Measurements from ENCODE around the gene OR2T12.
"Not testable (repeated sequence)": the region's sequence is repeated elsewhere in the genome, so short reads cannot be mapped to it uniquely, and the experiment has no call there.

Gene OR2T12

GRCh38 chr1:248303324-248303723 lies at the start of gene OR2T12:
Gene OR2T12, minus strand, starts transcription at chr1:248303424. Its CDS starts 7,846 bp downstream, at chr1:248295578.
- DNase-seq (ENCODE audit: low read depth): no peak
- H3K4me3 ChIP-seq (ENCODE audit: low read depth, low read length): no peak within 1 kb of the TSS
- TF ChIP-seq CTCF (IDR thresholded peaks at IDR 0.05; ENCODE audit: low read depth, low read length, missing control alignments): no peak

- no peak for DNase-seq (ENCODE audit: low read depth)
- TF ChIP-seq CTCF (IDR thresholded peaks at IDR 0.05; ENCODE audit: low read depth, low read length, missing control alignments): no peak
These were observed 45.3 kb upstream of the OR2T12 start, which contains the start of gene OR14C36 for GRCh38 chr1:248348475-248348874. Gene OR14C36, plus strand, starts transcription at chr1:248348775. Its CDS starts 0 bp downstream, at chr1:248348775.

GRCh38 chr1:248343451-248343850 lies 40.2 kb upstream of the OR2T12 start:
- no peak for DNase-seq (ENCODE audit: low read depth)
- H3K4me3 ChIP-seq (ENCODE audit: low read depth, low read length): no peak overlapping the region
- TF ChIP-seq CTCF (IDR thresholded peaks at IDR 0.05; ENCODE audit: low read depth, low read length, missing control alignments): no peak

More at GRCh38 chr1:248348475-248348874, 45.3 kb upstream of the OR2T12 start, which contains the start of gene OR14C36:
- H3K4me3 ChIP-seq (ENCODE audit: low read depth, low read length): no peak within 1 kb of the TSS

- no peak within 1 kb of the TSS for H3K4me3 ChIP-seq (ENCODE audit: low read depth, low read length)
- no peak for TF ChIP-seq CTCF (IDR thresholded peaks at IDR 0.05; ENCODE audit: low read depth, low read length, missing control alignments)
- DNase-seq (ENCODE audit: low read depth): no peak
These were observed 21.2 kb upstream of the OR2T12 start, which contains the start of gene OR2M7 for GRCh38 chr1:248324468-248324867. Gene OR2M7, minus strand, starts transcription at chr1:248324568. Its CDS starts 0 bp downstream, at chr1:248324568.

- TF ChIP-seq CTCF (IDR thresholded peaks at IDR 0.05; ENCODE audit: low read depth, low read length, missing control alignments): no peak
- H3K4me3 ChIP-seq (ENCODE audit: low read depth, low read length): no peak overlapping the region
- DNase-seq (ENCODE audit: low read depth): no peak
These were observed 13.6 kb upstream of the OR2T12 start for GRCh38 chr1:248316796-248317195.

DNA sequence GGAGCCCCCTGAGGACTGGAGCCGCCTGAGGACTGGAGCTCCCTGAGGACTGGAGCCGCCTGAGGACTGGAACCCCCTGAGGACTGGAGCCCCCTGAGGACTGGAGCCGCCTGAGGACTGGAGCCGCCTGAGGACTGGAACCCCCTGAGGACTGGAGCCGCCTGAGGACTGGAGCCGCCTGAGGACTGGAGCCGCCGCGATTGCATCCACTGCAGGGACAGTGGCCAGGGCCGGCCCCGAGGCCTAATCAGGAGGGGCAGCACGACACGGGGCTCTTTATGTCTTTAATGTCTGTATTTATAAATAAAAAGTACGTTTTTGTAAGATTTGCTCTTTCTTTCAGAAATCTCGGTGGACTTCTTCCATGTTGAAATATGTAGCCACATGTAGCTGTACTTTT lies 3.5 kb upstream of the OR2T12 start:
- not testable (repeated sequence) for DNase-seq (ENCODE audit: low read depth); H3K4me3 ChIP-seq (ENCODE audit: low read depth, low read length)

GRCh38 chr1:248306103-248306502 lies 2.9 kb upstream of the OR2T12 start:
- no peak overlapping the region for H3K4me3 ChIP-seq (ENCODE audit: low read depth, low read length)
- no peak for TF ChIP-seq CTCF (IDR thresholded peaks at IDR 0.05; ENCODE audit: low read depth, low read length, missing control alignments)
- no peak for DNase-seq (ENCODE audit: low read depth)

GRCh38 chr1:248305672-248306071 lies 2.4 kb upstream of the OR2T12 start:
- H3K4me3 ChIP-seq (ENCODE audit: low read depth, low read length); DNase-seq (ENCODE audit: low read depth): not testable (repeated sequence)
